Keratinocyte (primary cell): ENCODE results near the gene TATDN2. TPM values are rescaled to one million over a fixed set of nuclear protein-coding genes. Genes with fewer than 3 reads are reported as not detected.

ENCODE experiments used
- DNase-seq: peaks from one replicate; pipeline ENCODE4 v3.0.0-alpha.2; 2011; ENCODE audit warnings: low read depth, missing footprints, low spot score
- FAIRE-seq: peaks from 2 replicates; lab custom pipeline; 2011; peaks lifted over from hg19 to GRCh38; lab: Jason Lieb, UNC
- H2AFZ ChIP-seq: 2 replicates; pipeline ENCODE4 v1.6.0; 2012; ENCODE audit warnings: low read length, control low read depth, inconsistent platforms; ENCODE audit not compliant: control insufficient read depth
- H3K27ac ChIP-seq: 2 replicates; pipeline ENCODE4 v1.5.1; 2011; ENCODE audit warnings: low read length; ENCODE audit not compliant: control insufficient read depth, insufficient read depth
- H3K27me3 ChIP-seq: 3 replicates; pipeline ENCODE4 v1.6.0; 2011; ENCODE audit warnings: low read length; ENCODE audit not compliant: control insufficient read depth, insufficient read depth; ENCODE audit errors: extremely low read depth
- H3K36me3 ChIP-seq, 2 experiments: 2 replicates in 1 of 2; 3 replicates in 1 of 2; pipeline ENCODE4 v1.5.1; 2011; ENCODE audit warnings: low read length in 2 of 2, mild to moderate bottlenecking in 1 of 2; ENCODE audit not compliant: control insufficient read depth in 2 of 2, insufficient read depth in 2 of 2; ENCODE audit errors: extremely low read depth in 1 of 2
- H3K4me1 ChIP-seq: 3 replicates; pipeline ENCODE4 v1.5.1; 2011; ENCODE audit warnings: low read length; ENCODE audit not compliant: control insufficient read depth, insufficient read depth; ENCODE audit errors: extremely low read depth
- H3K4me2 ChIP-seq: 3 replicates; pipeline ENCODE4 v1.6.0; 2011; ENCODE audit warnings: low read depth, low read length; ENCODE audit not compliant: control insufficient read depth, insufficient read depth; ENCODE audit errors: extremely low read depth
- H3K4me3 ChIP-seq, 3 experiments: fragments of 200-600 bp in 1 of 3; sonication (generic) in 1 of 3; 2 replicates in 2 of 3; 3 replicates in 1 of 3; pipeline ENCODE4 v1.5.1; 2011 to 2016; ENCODE audit warnings: low read length in 3 of 3, mild to moderate bottlenecking in 3 of 3, control low read depth in 2 of 3, inconsistent platforms in 1 of 3, low read depth in 1 of 3, mixed read lengths in 1 of 3, mixed run types in 1 of 3, moderate library complexity in 1 of 3; ENCODE audit not compliant: control insufficient read depth in 2 of 3, insufficient read depth in 2 of 3; ENCODE audit errors: extremely low read depth in 1 of 3
- H3K79me2 ChIP-seq: 2 replicates; pipeline ENCODE4 v1.6.0; 2012; ENCODE audit warnings: low read length; ENCODE audit not compliant: control insufficient read depth, insufficient read depth
- H3K9ac ChIP-seq: 3 replicates; pipeline ENCODE4 v1.6.0; 2011; ENCODE audit warnings: low read length; ENCODE audit not compliant: control insufficient read depth, insufficient read depth; ENCODE audit errors: extremely low read depth
- H3K9me1 ChIP-seq: 3 replicates; pipeline ENCODE4 v1.6.0; 2011; ENCODE audit warnings: low read length; ENCODE audit not compliant: control insufficient read depth, insufficient read depth; ENCODE audit errors: extremely low read depth
- H3K9me3 ChIP-seq: 2 replicates; pipeline ENCODE4 v1.5.1; 2012; ENCODE audit warnings: low read depth, low read length; ENCODE audit not compliant: control insufficient read depth
- H4K20me1 ChIP-seq: 3 replicates; pipeline ENCODE4 v1.6.0; 2011; ENCODE audit warnings: low read length; ENCODE audit not compliant: control insufficient read depth, insufficient read depth; ENCODE audit errors: extremely low read depth
- EZH2 ChIP-seq: IDR thresholded peaks from one replicate; pipeline ENCODE4 v1.6.1; 2012; ENCODE audit warnings: inconsistent platforms, mild to moderate bottlenecking, low read length, moderate library complexity
- dilution Hi-C: fragments of 300-500 bp; cut with MboI; formaldehyde crosslinking; loops from one replicate; pipeline ENCODE4 v1.7.0; 2020; ENCODE audit warnings: low sequenced_read_pairs; ENCODE audit not compliant: extremely low pct_ligation_motif_present
- polyA plus RNA-seq, 5 experiments: library from polyadenylated mRNA; depleted of rRNA in 3 of 5; stranded (reverse) in 3 of 5; stranded (forward) in 1 of 5; unstranded in 1 of 5; fragments of >200 nt; gene quantifications; 1 replicate in 1 of 5; 2 replicates in 3 of 5; 3 replicates in 1 of 5; pipeline versions ENCODE4 v1.2.1 to v1.2.3, GENCODE V29; 2011 to 2012; ENCODE audit warnings: missing spikeins in 2 of 5, low read depth in 1 of 5, low replicate concordance in 1 of 5
- TF ChIP-seq, protein P1 (sequence below), 3 experiments: IDR thresholded peaks in 1 of 3; conservative IDR thresholded peaks in 1 of 3; optimal IDR thresholded peaks in 1 of 3; 2 replicates in 2 of 3; 3 replicates in 1 of 3; pipeline versions ENCODE3 to v1.5.1; 2011; ENCODE audit warnings: low read length in 3 of 3, mild to moderate bottlenecking in 3 of 3, moderate library complexity in 2 of 3, control low read depth in 1 of 3, inconsistent platforms in 1 of 3; ENCODE audit not compliant: insufficient read depth in 2 of 3; ENCODE audit errors: extremely low read depth in 1 of 3

The TATDN2 gene
- polyA plus RNA-seq, 1 donor (not counting 4 experiments of a cell fraction or from before 2014, with no cell fraction given), result 13.8 TPM

DNA sequence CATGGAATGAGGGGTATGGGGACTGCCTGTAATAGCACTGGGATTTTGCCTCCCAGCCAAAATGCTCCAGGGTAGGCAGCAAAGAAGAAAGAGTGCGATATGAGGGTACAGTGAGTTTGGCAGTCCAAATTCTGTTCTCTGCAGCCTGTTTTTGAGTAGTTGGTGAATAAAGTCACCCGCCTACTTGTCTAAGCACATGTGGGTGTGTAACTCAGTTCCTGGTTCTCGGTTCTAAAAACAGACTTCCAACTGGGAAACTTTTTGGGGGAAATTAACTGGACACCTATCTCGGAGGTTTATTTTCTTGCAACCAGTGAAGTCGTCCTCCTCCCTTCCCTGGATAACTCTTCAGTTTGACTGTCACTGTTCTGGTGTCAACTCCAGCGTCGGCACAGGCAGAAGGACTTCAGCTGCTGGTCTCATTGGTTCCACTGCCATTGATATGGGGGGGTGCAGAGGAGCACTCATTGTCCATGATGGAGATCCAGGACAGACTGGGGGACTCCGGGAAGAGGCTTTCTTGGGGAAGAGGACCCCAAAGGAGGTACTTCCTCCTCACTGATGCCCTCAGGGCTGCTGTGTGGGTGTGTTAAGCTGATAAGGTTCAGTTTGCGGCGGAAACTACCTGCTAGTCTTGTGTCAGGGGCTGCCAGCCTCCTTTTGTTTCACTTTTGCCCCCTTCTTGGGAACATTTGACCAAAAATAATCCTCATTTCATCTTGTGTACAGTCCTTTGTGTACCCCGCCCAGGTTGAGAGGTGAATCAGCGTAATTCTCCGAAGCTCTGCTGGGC lies 31.3 kb downstream of the TATDN2 start:
- DNase-seq (no peak), FAIRE-seq (no peak)
- dilution Hi-C loops, result no loop called here

DNA sequence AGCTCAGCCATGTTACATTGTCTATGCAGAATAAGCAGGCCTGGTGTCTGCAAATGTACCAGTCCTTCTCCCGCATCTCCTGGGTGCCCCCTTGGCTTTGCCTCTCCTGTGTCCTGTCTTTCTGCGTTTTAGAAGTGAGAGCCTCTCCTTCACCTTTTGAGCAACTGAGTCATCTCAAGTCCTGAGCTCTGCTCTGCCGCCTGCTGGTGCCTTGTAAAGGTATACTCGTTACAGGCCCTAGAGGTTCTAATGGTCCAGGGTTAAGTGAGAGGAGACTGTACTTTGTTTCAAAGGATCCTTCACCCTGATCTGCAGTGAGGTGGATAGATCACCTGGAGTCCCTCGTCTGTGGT lies 31.9 kb downstream of the TATDN2 start:
- Histone ChIP-seq H2AFZ (no peak overlapping the region), H3K9ac (no peak overlapping the region), H3K4me3 (no peak overlapping the region), H3K9me3 (no peaks in the 10 kb centered on the region), H3K36me3 (peaks cover 13 to 30% of the 10 kb centered on the region in 2 experiments), H3K4me2 (no peak overlapping the region), H4K20me1 (no peaks in the 10 kb centered on the region), H3K27ac (no peak overlapping the region), H3K4me1 (peaks cover 5% of the 10 kb centered on the region), H3K79me2 (peaks cover 12% of the 10 kb centered on the region), H3K9me1 (no peaks in the 10 kb centered on the region), H3K27me3 (no peaks in the 10 kb centered on the region)
- DNase-seq (no peak), FAIRE-seq (no peak)
- dilution Hi-C loops, result no loop called here
- TF ChIP-seq EZH2, result no peak
- TF ChIP-seq, protein P1, sequence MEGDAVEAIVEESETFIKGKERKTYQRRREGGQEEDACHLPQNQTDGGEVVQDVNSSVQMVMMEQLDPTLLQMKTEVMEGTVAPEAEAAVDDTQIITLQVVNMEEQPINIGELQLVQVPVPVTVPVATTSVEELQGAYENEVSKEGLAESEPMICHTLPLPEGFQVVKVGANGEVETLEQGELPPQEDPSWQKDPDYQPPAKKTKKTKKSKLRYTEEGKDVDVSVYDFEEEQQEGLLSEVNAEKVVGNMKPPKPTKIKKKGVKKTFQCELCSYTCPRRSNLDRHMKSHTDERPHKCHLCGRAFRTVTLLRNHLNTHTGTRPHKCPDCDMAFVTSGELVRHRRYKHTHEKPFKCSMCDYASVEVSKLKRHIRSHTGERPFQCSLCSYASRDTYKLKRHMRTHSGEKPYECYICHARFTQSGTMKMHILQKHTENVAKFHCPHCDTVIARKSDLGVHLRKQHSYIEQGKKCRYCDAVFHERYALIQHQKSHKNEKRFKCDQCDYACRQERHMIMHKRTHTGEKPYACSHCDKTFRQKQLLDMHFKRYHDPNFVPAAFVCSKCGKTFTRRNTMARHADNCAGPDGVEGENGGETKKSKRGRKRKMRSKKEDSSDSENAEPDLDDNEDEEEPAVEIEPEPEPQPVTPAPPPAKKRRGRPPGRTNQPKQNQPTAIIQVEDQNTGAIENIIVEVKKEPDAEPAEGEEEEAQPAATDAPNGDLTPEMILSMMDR (optimal IDR thresholded peaks at IDR 0.05 in 1 of 3, IDR thresholded peaks at IDR 0.05 in 1 of 3, conservative IDR thresholded peaks at IDR 0.05 in 1 of 3; ENCODE audit: extremely low read depth in 1 of 3, insufficient read depth in 2 of 3, low read length in 3 of 3), result peak in 1 of 3 experiments; percentile 5

More for the DNA sequence above, 31.3 kb downstream of the TATDN2 start:
- Histone ChIP-seq H3K4me1 (peaks cover 5% of the 10 kb centered on the region), H3K4me3 (no peak overlapping the region), H2AFZ (no peak overlapping the region), H3K9me1 (no peaks in the 10 kb centered on the region), H3K79me2 (peaks cover 17% of the 10 kb centered on the region), H3K27ac (no peak overlapping the region), H3K4me2 (no peak overlapping the region), H3K9ac (no peak overlapping the region), H3K36me3 (peaks cover 13 to 27% of the 10 kb centered on the region in 2 experiments), H3K27me3 (no peaks in the 10 kb centered on the region), H4K20me1 (no peaks in the 10 kb centered on the region), H3K9me3 (no peaks in the 10 kb centered on the region)
- TF ChIP-seq EZH2, result no peak
- TF ChIP-seq, protein P1 (optimal IDR thresholded peaks at IDR 0.05 in 1 of 3, IDR thresholded peaks at IDR 0.05 in 1 of 3, conservative IDR thresholded peaks at IDR 0.05 in 1 of 3; ENCODE audit: extremely low read depth in 1 of 3, insufficient read depth in 2 of 3, low read length in 3 of 3), result no peak
